K562 (cell line): ENCODE measurements around the gene SLC1A5. TPM values are rescaled to one million over a fixed set of nuclear protein-coding genes. Genes with fewer than 3 reads are reported as not detected.
A peak's percentile ranks its signal among the peaks of the same experiment; 100 is the strongest.

Experiments used
- ASH1L ChIP-seq: fragments of 450-650 bp; IDR thresholded peaks from 2 replicates; pipeline ENCODE4 v1.6.1; 2018; ENCODE audit warnings: borderline replicate concordance, mild to moderate bottlenecking, low read depth; ENCODE audit not compliant: partially characterized antibody
- BRF1 ChIP-seq: IDR thresholded peaks from 3 replicates; pipeline ENCODE4 v1.6.1; 2011; ENCODE audit warnings: borderline replicate concordance, mild to moderate bottlenecking; ENCODE audit not compliant: insufficient read length; ENCODE audit errors: extremely low read depth
- E2F3 ChIP-seq: fragments of 250-450 bp; sonication (Bioruptor Pico); IDR thresholded peaks from 2 replicates; pipeline ENCODE4 v1.4.0; 2020; ENCODE audit warnings: mild to moderate bottlenecking
- FUS ChIP-seq: fragments of 200-400 bp; formaldehyde crosslinking; optimal IDR thresholded peaks from 2 replicates; pipeline ENCODE3; 2017; ENCODE audit warnings: low read depth, low read length
- HNRNPK ChIP-seq: fragments of 200-400 bp; formaldehyde crosslinking; IDR thresholded peaks from one replicate; pipeline ENCODE4 v1.6.1; 2018; ENCODE audit warnings: mild to moderate bottlenecking, low read depth, low read length; ENCODE audit not compliant: poor library complexity, severe bottlenecking
- IFI16 ChIP-seq: fragments of 250-450 bp; sonication (Bioruptor Pico); IDR thresholded peaks from 2 replicates; pipeline ENCODE4 v2.1.2; 2022; ENCODE audit warnings: mild to moderate bottlenecking, inconsistent platforms
- OTX1 ChIP-seq: fragments of 450-650 bp; formaldehyde crosslinking; IDR thresholded peaks from 2 replicates; pipeline ENCODE4 v1.4.0; 2022; ENCODE audit warnings: mild to moderate bottlenecking
- RFX5 ChIP-seq: IDR thresholded peaks from 2 replicates; pipeline ENCODE4 v1.6.1; 2011; ENCODE audit warnings: low read depth, mild to moderate bottlenecking, improper control_type of control experiment, low read length
- SMC3 ChIP-seq: conservative IDR thresholded peaks from 2 replicates; pipeline ENCODE4 v1.6.1; 2011; ENCODE audit warnings: low read depth, low read length, improper control_type of control experiment; ENCODE audit not compliant: insufficient read depth
- SRSF9 ChIP-seq: fragments of 200-400 bp; formaldehyde crosslinking; IDR thresholded peaks from 2 replicates; pipeline ENCODE4 v1.6.1; 2017; ENCODE audit warnings: low read depth, low read length, borderline replicate concordance
- ZBED1 ChIP-seq: IDR thresholded peaks from 2 replicates; pipeline ENCODE4 v1.6.1; 2014
- ZFP1 ChIP-seq: fragments of 450-650 bp; formaldehyde crosslinking; IDR thresholded peaks from 2 replicates; pipeline ENCODE4 v1.4.0; 2020; ENCODE audit warnings: mild to moderate bottlenecking, mixed read lengths
- ZMIZ1 ChIP-seq, 2 experiments: fragments of 150-350 bp in 1 of 2; IDR thresholded peaks; 2 replicates each; pipeline ENCODE4 v1.6.1; 2012 to 2016; ENCODE audit warnings: low read depth in 2 of 2, low read length in 2 of 2, mild to moderate bottlenecking in 1 of 2, moderate library complexity in 1 of 2
- ZNF766 ChIP-seq: fragments of 200-800 bp; sonication (Bioruptor generic); conservative IDR thresholded peaks from 2 replicates; pipeline ENCODE4 v1.6.1; 2016; ENCODE audit warnings: missing genetic modification characterization, missing compliant biosample characterization
- polyA plus RNA-seq, 8 experiments: library from polyadenylated mRNA; depleted of rRNA in 4 of 8; stranded (reverse) in 5 of 8; unstranded in 3 of 8; fragments of >200 nt; fragmentation: Nextera tagmentation in 2 of 8; fragmentation: Illumina TruSeq in 1 of 8; extraction: Ambion mirVana in 2 of 8; extraction: Trizol in 1 of 8; gene quantifications; 2 replicates each; pipeline versions ENCODE4 v1.2.1 to v1.2.3, GENCODE V29; 2011 to 2014; ENCODE audit warnings: inconsistent platforms in 1 of 8, missing spikeins in 1 of 8
- total RNA-seq, 7 experiments: library from RNA; depleted of rRNA in 6 of 7; stranded (reverse); fragments of >200 nt in 6 of 7; fragmentation: Illumina TruSeq in 2 of 7; extraction: Trizol in 2 of 7; gene quantifications; 2 replicates each; pipeline versions ENCODE4 v1.2.1 to v1.2.3, GENCODE V29; 2011 to 2021; ENCODE audit warnings: low replicate concordance in 1 of 7
- TF ChIP-seq, protein P1 (sequence below): fragments of 450-650 bp; IDR thresholded peaks from 2 replicates; pipeline ENCODE4 v1.6.1; 2017; ENCODE audit warnings: antibody characterized with exemption, mild to moderate bottlenecking
- TF ChIP-seq, protein P2 (sequence below): fragments of 250-450 bp; sonication (Bioruptor Pico); IDR thresholded peaks from 2 replicates; pipeline ENCODE4 v1.4.0; 2020; ENCODE audit warnings: borderline replicate concordance

The SLC1A5 gene
- total and polyA plus RNA-seq, 9 of the 15 experiments (the other 6 are each of a cell fraction or from before 2014, with no cell fraction given): 31.2 to 417 (median 134) TPM

DNA sequence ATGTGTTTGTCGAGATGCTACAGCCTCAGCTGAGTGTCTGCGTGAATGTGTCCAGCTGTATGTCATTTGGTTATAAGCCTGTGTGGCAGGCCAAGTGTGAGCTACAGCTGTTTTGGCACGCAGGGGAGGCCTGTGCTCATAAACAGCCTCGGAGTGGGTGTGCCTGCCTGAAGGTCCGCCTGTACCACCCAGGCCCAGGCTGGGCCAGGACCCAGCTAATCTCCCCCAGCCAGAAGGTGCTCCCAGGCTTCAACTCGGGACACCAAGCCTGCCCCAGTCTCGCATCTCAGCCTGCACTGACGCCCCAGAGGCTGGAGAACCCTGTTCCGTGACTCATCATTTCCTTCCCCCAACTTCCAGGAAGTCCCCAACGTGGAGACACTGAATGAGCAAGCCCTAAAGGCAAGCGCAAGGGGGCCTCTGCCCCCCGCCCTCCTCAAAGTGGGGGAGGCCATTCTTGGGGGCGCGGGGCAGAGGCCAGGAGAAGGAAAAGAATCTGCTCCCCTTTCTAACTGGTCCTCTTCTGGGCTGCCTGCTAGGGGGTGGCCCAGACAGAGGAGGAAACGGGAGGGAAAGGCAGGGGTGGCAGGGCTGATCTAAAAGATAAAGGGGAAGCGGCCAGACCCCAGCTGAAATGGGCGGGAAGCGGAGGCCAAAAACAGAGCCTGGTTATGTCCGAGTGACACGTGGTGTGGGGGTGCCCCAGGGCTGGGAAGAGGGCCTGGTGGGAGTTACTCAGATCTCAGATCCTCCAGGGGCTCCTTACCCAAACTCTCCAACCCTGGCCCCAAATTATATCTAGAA lies 2.0 kb downstream of the SLC1A5 start (continued):
- TF ChIP-seq, protein P1, sequence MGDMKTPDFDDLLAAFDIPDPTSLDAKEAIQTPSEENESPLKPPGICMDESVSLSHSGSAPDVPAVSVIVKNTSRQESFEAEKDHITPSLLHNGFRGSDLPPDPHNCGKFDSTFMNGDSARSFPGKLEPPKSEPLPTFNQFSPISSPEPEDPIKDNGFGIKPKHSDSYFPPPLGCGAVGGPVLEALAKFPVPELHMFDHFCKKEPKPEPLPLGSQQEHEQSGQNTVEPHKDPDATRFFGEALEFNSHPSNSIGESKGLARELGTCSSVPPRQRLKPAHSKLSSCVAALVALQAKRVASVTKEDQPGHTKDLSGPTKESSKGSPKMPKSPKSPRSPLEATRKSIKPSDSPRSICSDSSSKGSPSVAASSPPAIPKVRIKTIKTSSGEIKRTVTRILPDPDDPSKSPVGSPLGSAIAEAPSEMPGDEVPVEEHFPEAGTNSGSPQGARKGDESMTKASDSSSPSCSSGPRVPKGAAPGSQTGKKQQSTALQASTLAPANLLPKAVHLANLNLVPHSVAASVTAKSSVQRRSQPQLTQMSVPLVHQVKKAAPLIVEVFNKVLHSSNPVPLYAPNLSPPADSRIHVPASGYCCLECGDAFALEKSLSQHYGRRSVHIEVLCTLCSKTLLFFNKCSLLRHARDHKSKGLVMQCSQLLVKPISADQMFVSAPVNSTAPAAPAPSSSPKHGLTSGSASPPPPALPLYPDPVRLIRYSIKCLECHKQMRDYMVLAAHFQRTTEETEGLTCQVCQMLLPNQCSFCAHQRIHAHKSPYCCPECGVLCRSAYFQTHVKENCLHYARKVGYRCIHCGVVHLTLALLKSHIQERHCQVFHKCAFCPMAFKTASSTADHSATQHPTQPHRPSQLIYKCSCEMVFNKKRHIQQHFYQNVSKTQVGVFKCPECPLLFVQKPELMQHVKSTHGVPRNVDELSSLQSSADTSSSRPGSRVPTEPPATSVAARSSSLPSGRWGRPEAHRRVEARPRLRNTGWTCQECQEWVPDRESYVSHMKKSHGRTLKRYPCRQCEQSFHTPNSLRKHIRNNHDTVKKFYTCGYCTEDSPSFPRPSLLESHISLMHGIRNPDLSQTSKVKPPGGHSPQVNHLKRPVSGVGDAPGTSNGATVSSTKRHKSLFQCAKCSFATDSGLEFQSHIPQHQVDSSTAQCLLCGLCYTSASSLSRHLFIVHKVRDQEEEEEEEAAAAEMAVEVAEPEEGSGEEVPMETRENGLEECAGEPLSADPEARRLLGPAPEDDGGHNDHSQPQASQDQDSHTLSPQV: peak; percentile 91
- no peak for TF ChIP-seq FUS
- no peak for TF ChIP-seq ZFP1 (CRISPR knock-in tag)
- peak; percentile 92 for TF ChIP-seq E2F3 (CRISPR knock-in tag)
- peak in 1 of 2 experiments; percentile 10; a peak in 1 of 4 replicates for TF ChIP-seq ZMIZ1 (IDR thresholded peaks at IDR 0.05; ENCODE audit: low read depth in 2 of 2, low read length in 2 of 2)
- TF ChIP-seq IFI16 (CRISPR knock-in tag): no peak
- no peak for TF ChIP-seq OTX1 (CRISPR knock-in tag)
- no peak for TF ChIP-seq SMC3
- no peak for TF ChIP-seq RFX5
- TF ChIP-seq ASH1L: no peak
- no peak for TF ChIP-seq SRSF9
- TF ChIP-seq BRF1: no peak
- TF ChIP-seq ZNF766: peak; percentile 34; the same call in 1 of the 2 replicates
- TF ChIP-seq HNRNPK: no peak
- no peak for TF ChIP-seq ZBED1
- TF ChIP-seq, protein P2, sequence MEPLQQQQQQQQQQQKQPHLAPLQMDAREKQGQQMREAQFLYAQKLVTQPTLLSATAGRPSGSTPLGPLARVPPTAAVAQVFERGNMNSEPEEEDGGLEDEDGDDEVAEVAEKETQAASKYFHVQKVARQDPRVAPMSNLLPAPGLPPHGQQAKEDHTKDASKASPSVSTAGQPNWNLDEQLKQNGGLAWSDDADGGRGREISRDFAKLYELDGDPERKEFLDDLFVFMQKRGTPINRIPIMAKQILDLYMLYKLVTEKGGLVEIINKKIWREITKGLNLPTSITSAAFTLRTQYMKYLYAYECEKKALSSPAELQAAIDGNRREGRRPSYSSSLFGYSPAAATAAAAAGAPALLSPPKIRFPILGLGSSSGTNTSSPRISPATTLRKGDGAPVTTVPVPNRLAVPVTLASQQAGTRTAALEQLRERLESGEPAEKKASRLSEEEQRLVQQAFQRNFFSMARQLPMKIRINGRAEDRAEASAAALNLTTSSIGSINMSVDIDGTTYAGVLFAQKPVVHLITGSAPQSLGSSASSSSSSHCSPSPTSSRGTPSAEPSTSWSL (CRISPR knock-in tag): no peak
